GM06990 (cell line): ENCODE measurements around the gene RNGTT.

Experiments used
- DNase-seq: peaks from one replicate; pipeline ENCODE4 v3.0.0-alpha.2; 2011; ENCODE audit not compliant: insufficient read length; ENCODE audit errors: extremely low read depth
- H3K27me3 ChIP-seq: replicated peaks from 2 replicates; pipeline ENCODE4 v1.6.0; 2011; ENCODE audit warnings: low read length; ENCODE audit not compliant: control insufficient read depth, insufficient read depth
- H3K36me3 ChIP-seq: 2 replicates; pipeline ENCODE4 v1.5.1; 2011; ENCODE audit warnings: low read length; ENCODE audit not compliant: control insufficient read depth, insufficient read depth
- H3K4me3 ChIP-seq: replicated peaks from 2 replicates; pipeline ENCODE4 v1.5.1; 2011; ENCODE audit warnings: low read depth, mild to moderate bottlenecking, control low read depth, low read length
- TF ChIP-seq, protein P1 (sequence below): IDR thresholded peaks from 2 replicates; pipeline ENCODE4 v1.5.1; 2011; ENCODE audit warnings: low read length, control low read depth, mild to moderate bottlenecking, inconsistent platforms; ENCODE audit not compliant: insufficient read depth, poor library complexity, severe bottlenecking

RNGTT gene

DNA sequence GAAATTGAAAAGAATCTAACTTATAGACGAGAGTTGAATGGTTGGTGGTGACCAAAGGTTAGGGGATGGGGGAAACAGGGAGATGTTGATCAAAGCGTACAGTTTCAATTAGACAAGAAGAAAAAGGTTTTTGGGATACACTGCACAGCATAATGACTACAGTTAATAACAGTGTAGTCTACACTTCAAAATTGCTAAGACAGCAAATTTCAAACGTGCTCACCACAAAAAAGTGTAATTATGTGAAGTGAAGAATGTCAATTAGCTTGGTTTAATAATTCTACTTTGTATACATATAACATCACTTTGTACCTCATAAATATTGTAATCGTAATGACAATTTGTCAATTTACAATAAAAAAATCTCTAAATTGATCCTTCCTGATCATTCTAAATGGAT is 267.5 kb downstream of the RNGTT start:
- no peak for DNase-seq
- TF ChIP-seq, protein P1, sequence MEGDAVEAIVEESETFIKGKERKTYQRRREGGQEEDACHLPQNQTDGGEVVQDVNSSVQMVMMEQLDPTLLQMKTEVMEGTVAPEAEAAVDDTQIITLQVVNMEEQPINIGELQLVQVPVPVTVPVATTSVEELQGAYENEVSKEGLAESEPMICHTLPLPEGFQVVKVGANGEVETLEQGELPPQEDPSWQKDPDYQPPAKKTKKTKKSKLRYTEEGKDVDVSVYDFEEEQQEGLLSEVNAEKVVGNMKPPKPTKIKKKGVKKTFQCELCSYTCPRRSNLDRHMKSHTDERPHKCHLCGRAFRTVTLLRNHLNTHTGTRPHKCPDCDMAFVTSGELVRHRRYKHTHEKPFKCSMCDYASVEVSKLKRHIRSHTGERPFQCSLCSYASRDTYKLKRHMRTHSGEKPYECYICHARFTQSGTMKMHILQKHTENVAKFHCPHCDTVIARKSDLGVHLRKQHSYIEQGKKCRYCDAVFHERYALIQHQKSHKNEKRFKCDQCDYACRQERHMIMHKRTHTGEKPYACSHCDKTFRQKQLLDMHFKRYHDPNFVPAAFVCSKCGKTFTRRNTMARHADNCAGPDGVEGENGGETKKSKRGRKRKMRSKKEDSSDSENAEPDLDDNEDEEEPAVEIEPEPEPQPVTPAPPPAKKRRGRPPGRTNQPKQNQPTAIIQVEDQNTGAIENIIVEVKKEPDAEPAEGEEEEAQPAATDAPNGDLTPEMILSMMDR = no peak
- no peaks in the 10 kb centered on the region for H3K36me3 ChIP-seq
- H3K4me3 ChIP-seq = no peak overlapping the region
- no peaks in the 10 kb centered on the region for H3K27me3 ChIP-seq

- no peak overlapping the region for H3K4me3 ChIP-seq
- TF ChIP-seq, protein P1 = no peak
- no peaks in the 10 kb centered on the region for H3K27me3 ChIP-seq
- no peak for DNase-seq
- H3K36me3 ChIP-seq = no peaks in the 10 kb centered on the region
Observed at GRCh38 chr6:88683734-88684133, 279.7 kb downstream of the RNGTT start.

DNA sequence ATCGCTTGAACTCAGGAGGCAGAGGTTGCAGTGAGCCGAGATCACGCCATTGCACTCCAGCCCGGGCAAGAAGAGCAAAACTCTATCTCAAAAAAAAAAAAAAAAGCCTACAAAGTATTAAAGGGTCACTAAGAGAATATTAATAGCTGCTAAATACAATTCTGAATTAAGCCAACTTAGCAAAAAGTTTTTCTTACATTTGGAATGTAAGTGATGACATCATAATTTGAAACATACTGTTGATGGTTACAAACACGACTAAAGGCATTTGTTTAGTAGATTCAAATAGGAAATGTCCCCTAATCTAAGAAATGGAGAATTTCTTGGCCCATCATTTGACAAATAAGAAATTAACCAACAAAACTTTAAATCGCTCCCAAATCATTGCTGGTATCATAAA is 282.8 kb downstream of the RNGTT start:
- H3K27me3 ChIP-seq = no peaks in the 10 kb centered on the region
- H3K4me3 ChIP-seq = no peak overlapping the region
- H3K36me3 ChIP-seq = no peaks in the 10 kb centered on the region
- TF ChIP-seq, protein P1 = no peak
- DNase-seq = no peak

DNA sequence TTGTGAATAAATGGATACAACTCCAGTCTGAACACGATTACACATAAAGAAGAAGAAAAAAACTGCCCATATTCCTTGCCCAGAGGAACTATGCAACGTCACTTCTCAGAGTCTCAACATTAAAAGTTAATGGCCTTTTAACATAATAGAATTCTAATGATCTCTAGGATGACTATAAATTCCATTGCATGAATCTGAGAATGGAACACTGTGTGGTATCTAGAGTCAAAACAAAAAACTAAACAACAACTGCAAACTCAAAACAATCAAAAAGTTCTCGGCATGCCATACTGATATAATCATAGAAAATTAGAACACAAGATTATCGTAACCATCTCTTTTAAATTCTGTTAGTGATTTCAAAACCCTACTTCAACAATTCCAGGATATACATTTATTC is 283.6 kb downstream of the RNGTT start:
- H3K4me3 ChIP-seq = no peak overlapping the region
- H3K36me3 ChIP-seq = no peaks in the 10 kb centered on the region
- DNase-seq = no peak
- TF ChIP-seq, protein P1 = no peak
- no peaks in the 10 kb centered on the region for H3K27me3 ChIP-seq

GRCh38 chr6:88677356-88677755 is 286.1 kb downstream of the RNGTT start:
- H3K4me3 ChIP-seq = no peak overlapping the region
- TF ChIP-seq, protein P1 = no peak
- no peaks in the 10 kb centered on the region for H3K27me3 ChIP-seq
- no peak for DNase-seq
- H3K36me3 ChIP-seq = no peaks in the 10 kb centered on the region

DNA sequence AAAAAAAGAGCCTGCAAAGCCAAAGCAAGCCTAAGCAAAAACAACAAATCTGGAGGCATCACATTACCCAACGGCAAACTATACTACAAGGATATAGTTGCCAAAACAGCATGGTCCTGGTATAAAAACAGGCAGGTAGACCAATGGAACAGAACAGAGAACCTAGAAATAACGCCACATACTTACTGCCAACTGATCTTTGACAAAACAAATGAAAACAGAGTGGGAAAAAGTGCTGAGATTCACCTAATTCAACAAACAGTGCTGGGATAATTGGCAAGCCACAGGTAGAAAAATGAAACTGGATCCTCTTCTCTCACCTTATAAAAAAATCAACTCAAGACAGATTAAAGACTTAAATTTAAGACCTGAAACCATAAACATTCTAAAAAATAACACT is 291.8 kb downstream of the RNGTT start:
- no peak for DNase-seq
- no peaks in the 10 kb centered on the region for H3K27me3 ChIP-seq

More for the DNA sequence above, 291.8 kb downstream of the RNGTT start:
- no peaks in the 10 kb centered on the region for H3K36me3 ChIP-seq
- TF ChIP-seq, protein P1 = no peak
- H3K4me3 ChIP-seq = no peak overlapping the region
